ENCODE data around the gene TTC7B.

Gene TTC7B

DNA sequence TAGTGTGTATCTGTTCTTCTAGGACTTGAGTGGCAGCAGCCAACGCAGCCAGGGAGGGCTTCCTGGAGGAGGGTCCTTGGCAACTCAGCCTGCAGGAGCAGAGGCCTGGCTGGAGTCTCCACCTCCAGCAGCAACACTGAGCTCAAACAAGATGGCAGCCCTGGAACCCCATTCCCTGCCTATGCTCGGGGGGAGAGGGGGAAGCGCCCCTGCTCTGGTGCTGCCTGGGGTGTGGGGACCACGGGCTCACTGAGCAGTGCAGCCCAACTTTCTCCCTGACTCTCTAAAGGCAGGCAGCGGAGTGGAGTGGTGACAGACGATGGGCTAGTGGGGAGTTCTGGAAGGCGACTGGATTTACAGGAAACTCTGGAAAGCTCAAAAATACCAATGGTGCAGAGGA lies 258.7 kb downstream of the TTC7B start:
- DNase-seq (ENCODE audit: low spot score) (no peak), ATAC-seq (ENCODE audit: low read depth) (no peak)
- TF ChIP-seq, protein P1, sequence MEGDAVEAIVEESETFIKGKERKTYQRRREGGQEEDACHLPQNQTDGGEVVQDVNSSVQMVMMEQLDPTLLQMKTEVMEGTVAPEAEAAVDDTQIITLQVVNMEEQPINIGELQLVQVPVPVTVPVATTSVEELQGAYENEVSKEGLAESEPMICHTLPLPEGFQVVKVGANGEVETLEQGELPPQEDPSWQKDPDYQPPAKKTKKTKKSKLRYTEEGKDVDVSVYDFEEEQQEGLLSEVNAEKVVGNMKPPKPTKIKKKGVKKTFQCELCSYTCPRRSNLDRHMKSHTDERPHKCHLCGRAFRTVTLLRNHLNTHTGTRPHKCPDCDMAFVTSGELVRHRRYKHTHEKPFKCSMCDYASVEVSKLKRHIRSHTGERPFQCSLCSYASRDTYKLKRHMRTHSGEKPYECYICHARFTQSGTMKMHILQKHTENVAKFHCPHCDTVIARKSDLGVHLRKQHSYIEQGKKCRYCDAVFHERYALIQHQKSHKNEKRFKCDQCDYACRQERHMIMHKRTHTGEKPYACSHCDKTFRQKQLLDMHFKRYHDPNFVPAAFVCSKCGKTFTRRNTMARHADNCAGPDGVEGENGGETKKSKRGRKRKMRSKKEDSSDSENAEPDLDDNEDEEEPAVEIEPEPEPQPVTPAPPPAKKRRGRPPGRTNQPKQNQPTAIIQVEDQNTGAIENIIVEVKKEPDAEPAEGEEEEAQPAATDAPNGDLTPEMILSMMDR (IDR thresholded peaks at IDR 0.05; ENCODE audit: poor library complexity, severe bottlenecking) = no peak
- Histone ChIP-seq H3K4me3 (ENCODE audit: severe bottlenecking) (no peak overlapping the region), H3K27me3 (ENCODE audit: insufficient read depth, poor library complexity, severe bottlenecking) (no peaks in the 10 kb centered on the region), H3K36me3 (ENCODE audit: low read depth) (no peaks in the 10 kb centered on the region), H3K27ac (ENCODE audit: poor library complexity, severe bottlenecking) (no peak overlapping the region), H3K4me1 (ENCODE audit: insufficient read depth, poor library complexity, severe bottlenecking) (no peaks in the 10 kb centered on the region), H3K9me3 (ENCODE audit: severe bottlenecking) (no peaks in the 10 kb centered on the region)

DNA sequence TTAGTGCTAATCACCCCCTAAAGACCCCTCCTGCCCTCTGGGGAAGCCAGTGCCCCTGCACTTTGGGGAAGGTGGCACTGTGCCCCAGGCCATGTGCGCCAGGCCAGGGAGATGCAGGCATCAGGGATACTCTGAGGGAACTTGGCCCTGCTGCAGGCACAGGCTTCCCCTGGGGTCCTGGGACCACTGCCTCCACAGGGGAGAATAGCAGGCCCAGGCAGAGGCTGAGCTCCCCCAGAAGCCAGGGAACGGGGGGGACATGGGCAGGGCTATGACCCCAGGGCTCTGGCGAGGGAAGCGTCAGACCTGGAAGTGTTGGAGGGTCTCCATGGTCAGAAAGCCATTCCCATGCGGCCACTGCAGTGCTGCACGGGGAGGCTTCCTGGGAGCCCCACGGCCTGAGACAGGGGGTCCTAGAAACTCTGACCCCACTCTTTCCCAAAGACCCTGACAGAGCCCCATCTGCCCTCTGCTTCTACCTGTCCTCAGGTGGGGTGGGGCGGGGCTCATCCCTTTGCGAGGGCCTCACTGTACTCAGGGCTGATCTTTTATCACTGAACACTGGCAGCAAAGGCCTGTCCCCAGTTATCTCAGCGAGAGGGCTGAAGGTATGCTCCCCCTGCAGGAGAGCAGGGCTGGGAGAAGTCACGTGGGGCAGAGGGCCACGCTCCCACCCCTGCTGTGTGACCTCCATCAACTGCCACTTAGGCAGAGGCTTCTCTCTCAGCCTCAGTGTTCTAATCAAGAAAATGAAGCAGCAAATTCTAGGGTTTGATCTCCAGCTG lies 259.4 kb downstream of the TTC7B start:
- Histone ChIP-seq H3K27ac (ENCODE audit: poor library complexity, severe bottlenecking) (no peak overlapping the region), H3K4me1 (ENCODE audit: insufficient read depth, poor library complexity, severe bottlenecking) (no peaks in the 10 kb centered on the region), H3K36me3 (ENCODE audit: low read depth) (no peaks in the 10 kb centered on the region), H3K4me3 (ENCODE audit: severe bottlenecking) (no peak overlapping the region), H3K27me3 (ENCODE audit: insufficient read depth, poor library complexity, severe bottlenecking) (no peaks in the 10 kb centered on the region), H3K9me3 (ENCODE audit: severe bottlenecking) (no peaks in the 10 kb centered on the region)
- no peak for ATAC-seq (ENCODE audit: low read depth)
- TF ChIP-seq, protein P1 (IDR thresholded peaks at IDR 0.05; ENCODE audit: poor library complexity, severe bottlenecking) = no peak
- DNase-seq (ENCODE audit: low spot score) = no peak

DNA sequence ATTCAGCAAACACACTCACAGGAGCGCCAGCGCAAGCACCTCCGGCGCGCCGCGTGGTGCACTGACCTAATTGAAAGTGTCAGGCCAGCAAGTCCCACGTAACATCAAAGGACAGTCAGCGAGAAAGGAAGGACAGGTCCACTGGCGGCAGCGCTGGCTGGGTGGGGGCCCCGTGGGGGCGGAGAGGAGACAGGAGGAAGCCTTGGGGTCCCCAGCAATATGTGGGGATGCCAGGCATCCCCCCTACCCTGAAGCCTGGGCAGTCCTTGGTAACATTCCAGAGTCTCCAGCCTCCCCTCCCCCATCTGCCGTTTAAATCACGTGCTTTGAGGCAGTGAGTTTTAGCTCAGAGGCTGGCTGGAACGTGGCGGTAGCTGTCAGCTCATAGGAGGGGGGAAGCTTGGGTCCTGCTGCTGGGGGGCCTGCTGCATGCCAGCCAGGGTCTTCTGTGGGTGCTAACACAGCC lies 260.2 kb downstream of the TTC7B start:
- TF ChIP-seq, protein P1 (IDR thresholded peaks at IDR 0.05; ENCODE audit: poor library complexity, severe bottlenecking) = no peak
- Histone ChIP-seq H3K27ac (ENCODE audit: poor library complexity, severe bottlenecking) (no peak overlapping the region), H3K27me3 (ENCODE audit: insufficient read depth, poor library complexity, severe bottlenecking) (no peaks in the 10 kb centered on the region), H3K9me3 (ENCODE audit: severe bottlenecking) (no peaks in the 10 kb centered on the region), H3K4me1 (ENCODE audit: insufficient read depth, poor library complexity, severe bottlenecking) (no peaks in the 10 kb centered on the region), H3K36me3 (ENCODE audit: low read depth) (no peaks in the 10 kb centered on the region), H3K4me3 (ENCODE audit: severe bottlenecking) (no peak overlapping the region)
- DNase-seq (ENCODE audit: low spot score) = no peak
- no peak for ATAC-seq (ENCODE audit: low read depth)

DNA sequence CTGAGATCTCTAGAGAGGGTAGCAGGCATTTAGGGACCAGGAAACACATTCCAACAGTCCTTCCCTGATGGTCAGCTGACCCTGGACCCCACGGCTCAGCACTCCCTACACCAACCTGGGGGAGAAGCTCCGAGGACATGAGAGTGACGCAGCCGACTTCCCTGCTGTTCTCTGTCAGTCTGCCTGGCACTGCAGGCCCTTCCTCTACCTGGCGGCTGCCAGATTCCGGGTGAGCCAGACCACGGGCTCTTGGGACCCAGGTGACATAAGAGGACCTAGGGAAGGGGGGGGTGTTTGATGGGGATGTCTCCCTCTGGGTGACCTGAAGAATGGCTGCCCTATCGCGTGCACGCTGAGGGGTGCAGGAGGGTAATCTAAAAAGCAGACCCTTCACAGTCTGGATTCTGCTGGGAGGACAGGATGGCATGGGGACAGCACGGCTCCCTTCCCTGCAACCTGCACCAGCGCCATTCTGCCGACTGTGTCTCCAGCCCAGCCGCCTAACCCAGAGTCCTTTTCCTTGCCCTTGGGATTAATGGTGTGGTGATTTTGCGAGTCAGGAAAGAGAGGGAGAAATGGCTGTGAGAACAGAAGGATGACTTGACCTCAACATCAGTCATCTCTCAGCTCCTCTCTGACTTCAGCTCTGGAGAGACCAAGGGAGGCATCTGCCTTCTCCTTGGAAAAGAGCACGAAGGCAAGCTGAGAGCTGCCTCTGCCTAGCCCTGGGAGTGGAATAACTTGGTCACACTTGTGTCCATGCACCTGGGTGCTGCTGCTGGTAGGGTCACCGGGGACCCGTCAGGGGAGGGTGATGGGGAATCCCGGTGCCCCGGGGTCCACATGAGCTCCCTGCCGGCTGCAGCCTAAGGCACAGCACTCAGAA lies 260.9 kb downstream of the TTC7B start:
- H3K4me3 ChIP-seq (ENCODE audit: severe bottlenecking) = no peak overlapping the region
- peak; percentile 45 for DNase-seq (ENCODE audit: low spot score)
- no peaks in the 10 kb centered on the region for H3K36me3 ChIP-seq (ENCODE audit: low read depth)
- H3K4me1 ChIP-seq (ENCODE audit: insufficient read depth, poor library complexity, severe bottlenecking) = no peaks in the 10 kb centered on the region
- TF ChIP-seq, protein P1 (IDR thresholded peaks at IDR 0.05; ENCODE audit: poor library complexity, severe bottlenecking) = no peak
- no peaks in the 10 kb centered on the region for H3K9me3 ChIP-seq (ENCODE audit: severe bottlenecking)
- no peaks in the 10 kb centered on the region for H3K27me3 ChIP-seq (ENCODE audit: insufficient read depth, poor library complexity, severe bottlenecking)
- no peak overlapping the region for H3K27ac ChIP-seq (ENCODE audit: poor library complexity, severe bottlenecking)
- no peak for ATAC-seq (ENCODE audit: low read depth)

All from RWPE2 (cell line).